Lower lobe of right lung (tissue), 2 donors: ENCODE measurements around the gene ARL8A. TPM values are rescaled to one million over a fixed set of nuclear protein-coding genes. Genes with fewer than 3 reads are reported as not detected.
"Not testable (repeated sequence)": the region's sequence is repeated elsewhere in the genome, so short reads cannot be mapped to it uniquely, and the experiment has no call there.

ENCODE experiments used
- ATAC-seq, 2 donors: fragments of 200-7000 bp; cut with Tn5 transposase; one replicate each; pipeline ENCODE4 v1.9.1; 2020 to 2022; ENCODE audit warnings: mild to moderate bottlenecking in 2 of 2, moderate library complexity in 2 of 2
- DNase-seq: peaks from one replicate; pipeline ENCODE4 v3.0.0-alpha.2; 2020
- H3K27ac ChIP-seq: fragments of 200-600 bp; one replicate; pipeline ENCODE4 v1.8.0; 2022
- H3K27me3 ChIP-seq: fragments of 200-600 bp; one replicate; pipeline ENCODE4 v1.8.0; 2022; ENCODE audit warnings: low read depth
- H3K36me3 ChIP-seq: fragments of 200-600 bp; one replicate; pipeline ENCODE4 v1.8.0; 2022; ENCODE audit warnings: mild to moderate bottlenecking
- H3K4me1 ChIP-seq: fragments of 200-600 bp; one replicate; pipeline ENCODE4 v1.8.0; 2022
- H3K4me3 ChIP-seq: fragments of 200-600 bp; one replicate; pipeline ENCODE4 v1.8.0; 2022; ENCODE audit warnings: mild to moderate bottlenecking
- H3K9me3 ChIP-seq: fragments of 200-600 bp; one replicate; pipeline ENCODE4 v1.8.0; 2022
- intact Hi-C: fragments of 100-400 bp; cut with DNase I; formaldehyde crosslinking; loops from one replicate; pipeline ENCODE4 v1.11.0; 2022
- total RNA-seq: library from RNA; stranded (reverse); fragmentation: NEBNext Ultra II Directional; extraction: Animal tissue kit (Norgen Biotek cat#: 25700); gene quantifications from one replicate; pipeline ENCODE4 v1.2.1, GENCODE V29; 2021
- TF ChIP-seq, protein P1 (sequence below): fragments of 200-600 bp; IDR thresholded peaks from one replicate; pipeline ENCODE4 v1.8.0; 2022; ENCODE audit warnings: antibody characterized with exemption, mild to moderate bottlenecking
- donor health status: DM: no; HTN: yes; CAD: no; lungs with severe emphysema.

ARL8A gene
- total RNA-seq, 1 donor from 2014 or later: 98.0 TPM

DNA sequence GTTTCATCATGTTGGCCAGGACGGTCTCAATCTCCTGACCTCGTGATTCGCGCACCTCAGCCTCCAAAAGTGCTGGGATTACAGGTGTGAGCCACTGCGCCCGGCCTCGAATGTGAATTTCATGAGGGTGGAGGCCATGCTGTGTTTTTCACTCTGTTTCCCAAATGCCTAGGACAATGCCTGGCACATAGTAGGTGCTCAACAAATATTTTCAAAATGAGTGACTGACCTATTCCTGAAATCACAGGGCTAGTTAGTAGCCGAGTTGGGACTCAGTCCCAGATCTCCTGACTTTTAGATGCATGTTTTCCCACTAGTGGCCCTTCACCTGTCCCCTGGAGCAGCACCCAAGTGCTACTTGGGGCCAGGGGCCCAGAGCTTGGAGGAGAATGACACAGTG is 28.2 kb downstream of the ARL8A start:
- intact Hi-C loops: loop anchor here (10.0 kb wide), 1 partner anchor 111 kb away; no protein-coding TSS in a partner anchor
- H3K27ac ChIP-seq: no peak overlapping the region
- ATAC-seq: no peak

DNA sequence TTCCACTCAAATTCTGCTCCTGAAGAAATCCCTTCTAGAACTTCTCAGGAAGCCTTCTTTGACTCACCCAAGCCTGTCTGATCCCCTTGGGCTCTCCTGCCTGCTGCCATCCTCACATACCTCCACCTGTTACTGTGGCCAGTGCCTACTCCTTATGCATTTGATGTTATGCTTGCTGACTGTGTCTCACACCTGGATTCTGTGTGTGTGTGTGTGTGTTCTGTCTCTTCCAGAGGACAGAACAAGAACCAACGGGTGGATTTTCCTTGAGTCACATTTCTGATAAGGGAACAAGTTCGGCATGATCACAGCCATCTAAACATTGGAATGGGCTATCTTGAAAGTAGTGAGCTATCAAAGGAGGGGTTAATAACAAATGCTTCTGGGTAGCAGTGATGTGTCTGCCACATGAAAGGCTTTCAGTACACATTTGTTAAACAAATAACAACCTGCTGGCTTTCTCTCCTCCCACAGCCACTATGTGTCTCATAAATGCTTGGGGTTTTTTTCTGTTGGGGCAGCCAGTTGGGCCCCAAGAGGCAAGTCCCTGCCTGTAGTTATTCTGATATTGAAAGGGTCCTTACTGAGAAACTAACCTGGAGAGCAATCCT is 30.7 kb downstream of the ARL8A start:
- H3K4me3 ChIP-seq: no peak overlapping the region
- intact Hi-C loops: loop anchor here (10.0 kb wide), 1 partner anchor 109 kb away; no protein-coding TSS in a partner anchor
- no peak overlapping the region for H3K27ac ChIP-seq
- TF ChIP-seq, protein P1, sequence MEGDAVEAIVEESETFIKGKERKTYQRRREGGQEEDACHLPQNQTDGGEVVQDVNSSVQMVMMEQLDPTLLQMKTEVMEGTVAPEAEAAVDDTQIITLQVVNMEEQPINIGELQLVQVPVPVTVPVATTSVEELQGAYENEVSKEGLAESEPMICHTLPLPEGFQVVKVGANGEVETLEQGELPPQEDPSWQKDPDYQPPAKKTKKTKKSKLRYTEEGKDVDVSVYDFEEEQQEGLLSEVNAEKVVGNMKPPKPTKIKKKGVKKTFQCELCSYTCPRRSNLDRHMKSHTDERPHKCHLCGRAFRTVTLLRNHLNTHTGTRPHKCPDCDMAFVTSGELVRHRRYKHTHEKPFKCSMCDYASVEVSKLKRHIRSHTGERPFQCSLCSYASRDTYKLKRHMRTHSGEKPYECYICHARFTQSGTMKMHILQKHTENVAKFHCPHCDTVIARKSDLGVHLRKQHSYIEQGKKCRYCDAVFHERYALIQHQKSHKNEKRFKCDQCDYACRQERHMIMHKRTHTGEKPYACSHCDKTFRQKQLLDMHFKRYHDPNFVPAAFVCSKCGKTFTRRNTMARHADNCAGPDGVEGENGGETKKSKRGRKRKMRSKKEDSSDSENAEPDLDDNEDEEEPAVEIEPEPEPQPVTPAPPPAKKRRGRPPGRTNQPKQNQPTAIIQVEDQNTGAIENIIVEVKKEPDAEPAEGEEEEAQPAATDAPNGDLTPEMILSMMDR: no peak
- peak in 1 of 2 donors; percentile 4 for ATAC-seq
- no peaks in the 10 kb centered on the region for H3K27me3 ChIP-seq
- no peaks in the 10 kb centered on the region for H3K36me3 ChIP-seq
- DNase-seq: no peak
- peaks cover 10% of the 10 kb centered on the region for H3K4me1 ChIP-seq
- H3K9me3 ChIP-seq: no peaks in the 10 kb centered on the region

More for the DNA sequence above, 28.2 kb downstream of the ARL8A start:
- Histone ChIP-seq H3K9me3 (no peaks in the 10 kb centered on the region), H3K4me1 (peaks cover 10% of the 10 kb centered on the region), H3K4me3 (no peak overlapping the region), H3K36me3 (no peaks in the 10 kb centered on the region), H3K27me3 (no peaks in the 10 kb centered on the region)
- TF ChIP-seq, protein P1: no peak
- DNase-seq: no peak

DNA sequence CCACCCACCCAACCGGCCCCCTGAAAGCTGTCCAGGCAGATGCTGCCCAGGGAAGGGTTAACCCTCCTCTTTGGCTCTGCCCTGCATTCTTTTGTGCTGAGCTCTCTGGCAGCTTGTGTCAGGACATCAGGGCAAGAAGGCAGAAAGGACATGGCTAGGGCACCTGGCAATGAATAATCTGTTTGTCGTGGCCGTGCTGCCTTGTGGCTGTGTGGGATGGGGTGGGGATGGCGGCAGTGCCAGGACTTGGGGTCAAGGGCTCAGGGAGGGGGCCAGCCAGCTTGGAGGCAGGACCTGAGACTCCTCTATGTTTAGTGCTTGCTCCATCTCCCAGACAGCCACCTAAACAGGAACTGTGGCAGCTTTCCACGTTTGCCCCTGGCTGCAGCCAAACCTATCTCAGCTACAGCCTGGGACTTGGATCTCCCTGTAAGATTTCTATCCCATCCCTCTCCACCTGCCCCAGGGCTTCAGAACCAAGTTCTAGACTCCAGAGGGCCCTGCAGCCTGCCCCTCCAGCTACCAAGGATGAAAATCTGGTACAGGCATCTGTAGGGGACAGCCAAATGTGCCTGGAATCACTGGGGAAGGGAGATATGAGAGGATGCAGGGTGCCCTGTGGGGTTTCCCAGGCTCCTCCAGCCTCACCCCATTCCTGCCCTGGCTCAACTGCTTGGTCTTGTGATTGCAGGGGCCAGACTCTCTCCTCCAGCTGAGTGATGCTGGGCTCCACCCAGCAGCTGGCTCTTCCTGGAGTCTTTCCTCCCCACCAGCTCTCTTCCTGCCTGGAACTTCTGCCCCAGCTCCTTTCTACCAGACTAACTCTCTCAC is 31.5 kb downstream of the ARL8A start:
- DNase-seq (no peak), ATAC-seq (peak; percentile 65 to 75)
- intact Hi-C loops: loop anchor here (10.0 kb wide), 1 partner anchor 108 kb away; no protein-coding TSS in a partner anchor
- no peaks in the 10 kb centered on the region for H3K36me3 ChIP-seq
- TF ChIP-seq, protein P1: no peak
- H3K27me3 ChIP-seq: no peaks in the 10 kb centered on the region
- peak overlapping the region; percentile 36 for H3K27ac ChIP-seq
- H3K4me3 ChIP-seq: no peak overlapping the region
- H3K4me1 ChIP-seq: peaks cover 11% of the 10 kb centered on the region
- H3K9me3 ChIP-seq: no peaks in the 10 kb centered on the region

DNA sequence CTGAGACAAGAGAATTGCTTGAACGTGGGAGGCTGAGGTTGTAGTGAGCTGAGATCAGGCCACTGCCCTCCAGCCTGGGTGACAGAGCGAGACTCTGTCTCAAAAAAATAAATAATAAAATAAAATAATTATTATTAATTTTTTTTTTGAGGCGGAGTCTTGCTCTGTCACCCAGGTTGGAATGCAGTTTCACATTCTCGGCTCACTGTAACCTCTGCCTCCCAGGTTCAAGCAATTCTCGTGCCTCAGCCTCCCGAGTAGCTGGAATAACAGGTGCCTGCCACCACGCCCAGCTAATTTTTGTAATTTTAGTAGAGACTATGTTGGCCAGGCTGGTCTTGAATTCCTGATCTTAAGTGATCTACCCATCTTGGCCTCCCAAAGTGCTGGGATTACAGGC is 32.9 kb downstream of the ARL8A start:
- intact Hi-C loops: loop anchor here (10.0 kb wide), 1 partner anchor 107 kb away; no protein-coding TSS in a partner anchor
- H3K4me1 ChIP-seq: peaks cover 22% of the 10 kb centered on the region
- ATAC-seq: not testable (repeated sequence)

DNA sequence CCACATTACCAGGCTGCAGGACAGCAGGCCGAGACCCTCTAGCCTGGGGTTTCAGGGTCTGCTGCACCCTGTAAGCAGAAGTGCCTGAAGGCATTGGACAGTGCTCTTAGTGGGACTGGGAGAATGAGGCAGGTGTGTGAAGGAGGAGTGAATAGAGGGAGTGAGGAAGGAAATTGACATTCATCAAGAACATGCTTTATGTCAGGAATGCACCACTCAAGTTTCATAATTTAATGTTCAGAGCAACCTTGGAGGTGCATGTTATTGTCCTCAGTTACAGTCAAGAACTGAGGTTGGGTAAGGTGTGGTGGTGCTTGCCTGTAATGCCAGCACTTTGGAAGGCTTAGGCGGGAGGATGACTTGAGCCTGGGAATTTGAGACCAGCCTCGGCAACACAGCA is 33.6 kb downstream of the ARL8A start:
- Histone ChIP-seq H3K9me3 (no peaks in the 10 kb centered on the region), H3K36me3 (no peaks in the 10 kb centered on the region), H3K4me1 (peaks cover 22% of the 10 kb centered on the region), H3K27me3 (no peaks in the 10 kb centered on the region), H3K27ac (no peak overlapping the region), H3K4me3 (no peak overlapping the region)
- DNase-seq (no peak), ATAC-seq (no peak)
- TF ChIP-seq, protein P1: no peak
- intact Hi-C loops: loop anchor here (10.0 kb wide), 1 partner anchor 106 kb away; no protein-coding TSS in a partner anchor

More for the DNA sequence above, 32.9 kb downstream of the ARL8A start:
- H3K27me3 ChIP-seq, H3K36me3 ChIP-seq, H3K27ac ChIP-seq, H3K9me3 ChIP-seq, H3K4me3 ChIP-seq, DNase-seq: not testable (repeated sequence)
